Ovary (tissue), 3 donors: ENCODE measurements around the gene UBE2H.

Experiments
- CTCF ChIP-seq, 3 donors: fragments of 450-650 bp in 2 of 3; fragments of 200-600 bp in 1 of 3; IDR thresholded peaks; one replicate each; pipeline versions ENCODE4 v1.5.1 to v1.8.0; 2016 to 2022; ENCODE audit warnings: antibody characterized with exemption in 3 of 3, mild to moderate bottlenecking in 1 of 3
- POLR2A ChIP-seq: fragments of 450-650 bp; IDR thresholded peaks from one replicate; pipeline ENCODE4 v1.6.1; 2017; ENCODE audit warnings: antibody characterized with exemption, mild to moderate bottlenecking, moderate library complexity
- donor health status: DM: no; HTN: no; CAD: no.

DNA sequence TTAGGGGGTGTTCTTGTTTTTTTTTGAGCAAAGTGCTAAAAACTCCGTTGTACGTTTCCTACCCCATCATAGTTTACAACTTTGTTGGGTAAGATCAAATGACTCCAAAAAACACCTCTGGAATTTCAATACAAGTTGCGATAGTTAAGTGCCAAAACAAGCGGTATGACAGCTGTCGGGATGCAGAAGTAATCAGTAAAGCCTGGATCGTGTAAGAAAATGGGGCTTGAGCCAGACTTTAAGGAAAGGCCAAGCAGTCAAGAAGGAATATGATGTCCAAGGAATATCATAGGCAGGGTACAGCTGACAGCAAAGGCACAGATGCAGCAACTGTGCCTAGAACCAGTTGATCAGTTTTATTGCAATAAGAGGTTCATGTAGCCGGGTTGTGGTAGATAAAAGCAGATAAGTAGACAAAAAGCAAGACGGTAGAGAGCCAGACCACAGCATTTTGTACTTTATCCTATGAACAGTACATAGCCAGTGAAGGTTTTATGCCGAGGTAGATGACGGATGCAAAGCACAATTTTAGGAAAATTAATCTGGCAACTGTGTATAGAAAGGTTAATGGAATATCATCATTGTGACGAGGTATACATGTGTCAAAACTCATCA lies 45.5 kb downstream of the UBE2H start:
- TF ChIP-seq CTCF (IDR thresholded peaks at IDR 0.05), result no peak
- no peak for TF ChIP-seq POLR2A
